ENCODE results near the gene PAPPA. TPM values are rescaled to one million over a fixed set of nuclear protein-coding genes. Genes with fewer than 3 reads are reported as not detected.

PAPPA gene
- total RNA-seq, 1 experiment from 2014 or later, result 0.05 TPM

DNA sequence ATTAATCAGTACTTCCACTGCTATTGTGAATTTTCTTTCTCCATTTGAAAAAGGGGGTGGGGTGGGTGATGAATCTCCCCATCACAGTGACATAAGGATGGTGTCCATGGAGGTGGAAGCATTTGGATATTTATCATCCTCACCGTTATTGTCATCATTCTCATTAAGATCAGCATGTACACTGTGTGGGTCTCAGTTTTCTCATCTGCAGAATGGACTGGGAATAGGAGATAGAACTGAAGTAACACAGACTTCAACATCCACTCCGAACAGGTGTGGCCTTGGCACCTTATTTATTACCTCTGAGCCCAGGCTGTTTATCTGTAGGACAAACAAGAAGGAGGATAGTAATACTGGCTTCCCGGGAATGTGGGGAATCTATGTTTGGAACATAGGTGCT lies 165.9 kb downstream of the PAPPA start:
- Histone ChIP-seq H2AFZ (ENCODE audit: low read depth, low read length, poor library complexity, severe bottlenecking) (no peak overlapping the region), H3K79me2 (ENCODE audit: insufficient read depth, low read length) (no peaks in the 10 kb centered on the region), H3K27me3 (ENCODE audit: insufficient read depth, low read length) (peaks cover 35% of the 10 kb centered on the region), H3K9ac (ENCODE audit: low read length) (no peak overlapping the region), H3K4me2 (ENCODE audit: low read length) (no peak overlapping the region), H3K36me3 (ENCODE audit: control insufficient read depth in 1 of 2, insufficient read depth in 2 of 2, low read length in 2 of 2) (no peaks in the 10 kb centered on the region), H4K20me1 (ENCODE audit: insufficient read depth) (no peaks in the 10 kb centered on the region), H3K4me3 (replicated peaks in 1 of 2; ENCODE audit: low read depth in 1 of 2, low read length in 2 of 2) (no peak overlapping the region), H3K9me3 (ENCODE audit: control insufficient read depth in 1 of 2, insufficient read depth in 1 of 2, low read depth in 1 of 2, low read length in 2 of 2) (no peaks in the 10 kb centered on the region), H3K27ac (ENCODE audit: low read depth, low read length) (no peak overlapping the region), H3K9me2 (ENCODE audit: insufficient read depth) (no peaks in the 10 kb centered on the region), H3K4me1 (ENCODE audit: control insufficient read depth in 1 of 2, insufficient read depth in 2 of 2, low read length in 2 of 2) (no peaks in the 10 kb centered on the region)
- BruUV-seq (replicated peaks), result no TSS peak
- CTCF ChIA-PET, result no interaction called here
- no peak for DNase-seq (ENCODE audit: low read depth, low spot score)
- ATAC-seq, result no peak
- POLR2A ChIA-PET, result no interaction called here
- TF ChIP-seq SIN3A (IDR thresholded peaks at IDR 0.05; ENCODE audit: low read depth) (no peak), POLR2A (IDR thresholded peaks at IDR 0.05; ENCODE audit: borderline replicate concordance, extremely low read depth, insufficient read depth, insufficient read length) (no peak), EZH2 (IDR thresholded peaks at IDR 0.05) (no peak), TCF7L2 (IDR thresholded peaks at IDR 0.05; ENCODE audit: borderline replicate concordance, extremely low read depth, insufficient read depth, insufficient read length) (no peak), YY1 (IDR thresholded peaks at IDR 0.05; ENCODE audit: extremely low read depth, insufficient replicate concordance, low read depth, low read length) (no peak), EZH2phosphoT487 (IDR thresholded peaks at IDR 0.05; ENCODE audit: borderline replicate concordance) (no peak), EGR1 (IDR thresholded peaks at IDR 0.05; ENCODE audit: low read depth) (no peak), CBX3 (IDR thresholded peaks at IDR 0.05; ENCODE audit: low read depth) (no peak), POLR2AphosphoS5 (IDR thresholded peaks at IDR 0.05; ENCODE audit: low read depth, low read length) (no peak), SRF (IDR thresholded peaks at IDR 0.05; ENCODE audit: low read depth) (no peak), ZBTB33 (IDR thresholded peaks at IDR 0.05; ENCODE audit: extremely low read depth, insufficient replicate concordance, low read length) (no peak), SP1 (IDR thresholded peaks at IDR 0.05; ENCODE audit: low read depth) (no peak), ZFX (IDR thresholded peaks at IDR 0.05) (no peak), JUND (IDR thresholded peaks at IDR 0.05) (no peak), ZNF274 (IDR thresholded peaks at IDR 0.05; ENCODE audit: low read depth, low read length) (no peak)
- TF ChIP-seq, protein P1, sequence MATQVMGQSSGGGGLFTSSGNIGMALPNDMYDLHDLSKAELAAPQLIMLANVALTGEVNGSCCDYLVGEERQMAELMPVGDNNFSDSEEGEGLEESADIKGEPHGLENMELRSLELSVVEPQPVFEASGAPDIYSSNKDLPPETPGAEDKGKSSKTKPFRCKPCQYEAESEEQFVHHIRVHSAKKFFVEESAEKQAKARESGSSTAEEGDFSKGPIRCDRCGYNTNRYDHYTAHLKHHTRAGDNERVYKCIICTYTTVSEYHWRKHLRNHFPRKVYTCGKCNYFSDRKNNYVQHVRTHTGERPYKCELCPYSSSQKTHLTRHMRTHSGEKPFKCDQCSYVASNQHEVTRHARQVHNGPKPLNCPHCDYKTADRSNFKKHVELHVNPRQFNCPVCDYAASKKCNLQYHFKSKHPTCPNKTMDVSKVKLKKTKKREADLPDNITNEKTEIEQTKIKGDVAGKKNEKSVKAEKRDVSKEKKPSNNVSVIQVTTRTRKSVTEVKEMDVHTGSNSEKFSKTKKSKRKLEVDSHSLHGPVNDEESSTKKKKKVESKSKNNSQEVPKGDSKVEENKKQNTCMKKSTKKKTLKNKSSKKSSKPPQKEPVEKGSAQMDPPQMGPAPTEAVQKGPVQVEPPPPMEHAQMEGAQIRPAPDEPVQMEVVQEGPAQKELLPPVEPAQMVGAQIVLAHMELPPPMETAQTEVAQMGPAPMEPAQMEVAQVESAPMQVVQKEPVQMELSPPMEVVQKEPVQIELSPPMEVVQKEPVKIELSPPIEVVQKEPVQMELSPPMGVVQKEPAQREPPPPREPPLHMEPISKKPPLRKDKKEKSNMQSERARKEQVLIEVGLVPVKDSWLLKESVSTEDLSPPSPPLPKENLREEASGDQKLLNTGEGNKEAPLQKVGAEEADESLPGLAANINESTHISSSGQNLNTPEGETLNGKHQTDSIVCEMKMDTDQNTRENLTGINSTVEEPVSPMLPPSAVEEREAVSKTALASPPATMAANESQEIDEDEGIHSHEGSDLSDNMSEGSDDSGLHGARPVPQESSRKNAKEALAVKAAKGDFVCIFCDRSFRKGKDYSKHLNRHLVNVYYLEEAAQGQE (IDR thresholded peaks at IDR 0.05; ENCODE audit: low read depth), result no peak
- RAD21 ChIA-PET (ENCODE audit: low non-redundant PET in 1 of 2, low total read pairs in 2 of 2, uncharacterized antibody in 2 of 2, unreplicated experiment in 2 of 2), result no interaction called here
- intact Hi-C loops (cut with micrococcal nuclease), result no loop called here
